Measurements from ENCODE around the gene OSBPL8.

The OSBPL8 gene

DNA sequence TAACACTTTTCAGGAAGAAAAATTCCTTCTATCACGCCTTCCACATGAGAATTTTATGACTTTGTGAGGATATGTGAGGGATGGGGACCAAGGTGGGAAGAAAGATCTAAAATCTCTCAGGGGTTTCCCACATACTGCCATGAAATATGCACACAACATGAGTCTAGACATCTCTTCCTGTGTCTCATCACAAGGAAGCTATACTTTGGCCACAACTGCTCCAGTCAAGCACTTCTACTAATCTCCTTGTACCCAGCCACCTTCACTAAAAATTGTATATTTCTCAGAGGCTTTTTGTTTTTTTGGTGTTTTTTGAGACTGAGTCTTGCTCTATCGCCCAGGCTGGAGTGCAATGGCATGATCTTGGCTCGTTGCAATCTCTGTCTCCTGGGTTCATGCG lies 3.2 kb downstream of the OSBPL8 start:
- no peak for DNase-seq (ENCODE audit: low read depth)
- TF ChIP-seq, protein P1, sequence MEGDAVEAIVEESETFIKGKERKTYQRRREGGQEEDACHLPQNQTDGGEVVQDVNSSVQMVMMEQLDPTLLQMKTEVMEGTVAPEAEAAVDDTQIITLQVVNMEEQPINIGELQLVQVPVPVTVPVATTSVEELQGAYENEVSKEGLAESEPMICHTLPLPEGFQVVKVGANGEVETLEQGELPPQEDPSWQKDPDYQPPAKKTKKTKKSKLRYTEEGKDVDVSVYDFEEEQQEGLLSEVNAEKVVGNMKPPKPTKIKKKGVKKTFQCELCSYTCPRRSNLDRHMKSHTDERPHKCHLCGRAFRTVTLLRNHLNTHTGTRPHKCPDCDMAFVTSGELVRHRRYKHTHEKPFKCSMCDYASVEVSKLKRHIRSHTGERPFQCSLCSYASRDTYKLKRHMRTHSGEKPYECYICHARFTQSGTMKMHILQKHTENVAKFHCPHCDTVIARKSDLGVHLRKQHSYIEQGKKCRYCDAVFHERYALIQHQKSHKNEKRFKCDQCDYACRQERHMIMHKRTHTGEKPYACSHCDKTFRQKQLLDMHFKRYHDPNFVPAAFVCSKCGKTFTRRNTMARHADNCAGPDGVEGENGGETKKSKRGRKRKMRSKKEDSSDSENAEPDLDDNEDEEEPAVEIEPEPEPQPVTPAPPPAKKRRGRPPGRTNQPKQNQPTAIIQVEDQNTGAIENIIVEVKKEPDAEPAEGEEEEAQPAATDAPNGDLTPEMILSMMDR (IDR thresholded peaks at IDR 0.05; ENCODE audit: low read depth, low read length, missing control alignments): no peak
- no peak overlapping the region for H3K4me3 ChIP-seq (ENCODE audit: low read depth, low read length)

GRCh38 chr12:76555797-76556196 lies 3.8 kb downstream of the OSBPL8 start:
- TF ChIP-seq, protein P1 (IDR thresholded peaks at IDR 0.05; ENCODE audit: low read depth, low read length, missing control alignments): no peak
- DNase-seq (ENCODE audit: low read depth): no peak
- no peak overlapping the region for H3K4me3 ChIP-seq (ENCODE audit: low read depth, low read length)

- DNase-seq (ENCODE audit: low read depth): no peak
These were observed 4.3 kb downstream of the OSBPL8 start for GRCh38 chr12:76555231-76555767.

DNA sequence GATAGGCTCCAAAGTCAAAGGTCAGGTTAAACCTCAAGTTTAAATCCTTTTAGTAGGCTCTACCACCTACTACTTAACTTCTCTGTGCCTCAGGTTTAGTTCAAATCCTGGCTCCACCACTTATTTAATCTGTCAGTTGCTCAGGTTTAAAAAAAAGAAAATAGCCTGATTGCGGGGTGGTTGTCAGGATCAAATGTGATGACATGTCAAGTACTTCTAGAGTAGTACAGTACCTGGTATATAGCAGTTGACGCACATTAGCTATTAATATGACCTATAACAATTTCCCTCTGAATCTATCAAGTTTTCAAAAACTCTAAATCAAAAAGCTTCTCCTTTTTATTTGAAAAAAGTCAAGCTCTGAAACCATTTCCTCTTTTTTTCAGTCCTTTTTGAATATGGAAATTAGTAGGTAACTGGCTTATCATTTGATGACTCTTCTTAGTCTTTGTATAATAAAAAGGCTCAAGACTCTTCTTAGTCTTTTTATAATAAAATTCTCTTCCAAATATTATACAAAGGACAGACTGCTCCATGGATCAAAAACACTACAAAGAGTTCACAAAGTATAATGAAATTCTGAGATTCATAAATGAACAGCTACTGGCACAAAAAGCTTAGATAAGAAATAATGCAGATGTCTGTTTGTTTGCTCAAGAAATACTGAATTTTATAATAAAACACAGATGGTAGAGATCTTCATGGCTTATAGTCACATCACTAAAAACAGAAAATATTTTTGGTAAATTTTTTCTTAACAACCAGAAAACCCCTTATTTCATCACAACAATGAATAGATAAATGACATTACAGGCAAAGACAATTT lies 5.0 kb downstream of the OSBPL8 start:
- no peak for DNase-seq (ENCODE audit: low read depth)
- TF ChIP-seq, protein P1 (IDR thresholded peaks at IDR 0.05; ENCODE audit: low read depth, low read length, missing control alignments): no peak
- no peak overlapping the region for H3K4me3 ChIP-seq (ENCODE audit: low read depth, low read length)

More at GRCh38 chr12:76555231-76555767, 4.3 kb downstream of the OSBPL8 start:
- H3K4me3 ChIP-seq (ENCODE audit: low read depth, low read length): no peak overlapping the region
- TF ChIP-seq, protein P1 (IDR thresholded peaks at IDR 0.05; ENCODE audit: low read depth, low read length, missing control alignments): no peak

GRCh38 chr12:76552343-76552938 lies 7.1 kb downstream of the OSBPL8 start:
- no peak for DNase-seq (ENCODE audit: low read depth)
- TF ChIP-seq, protein P1 (IDR thresholded peaks at IDR 0.05; ENCODE audit: low read depth, low read length, missing control alignments): no peak
- no peak overlapping the region for H3K4me3 ChIP-seq (ENCODE audit: low read depth, low read length)

- no peak overlapping the region for H3K4me3 ChIP-seq (ENCODE audit: low read depth, low read length)
- DNase-seq (ENCODE audit: low read depth): no peak
- TF ChIP-seq, protein P1 (IDR thresholded peaks at IDR 0.05; ENCODE audit: low read depth, low read length, missing control alignments): no peak
These were observed 8.1 kb downstream of the OSBPL8 start for GRCh38 chr12:76551482-76551888.

Data from GM12864 (cell line).